Neural progenitor cell (in vitro differentiated cells): ENCODE measurements around the gene STX17.

Source experiments
- EZH2 ChIP-seq: fragments of 200-600 bp; sonication (generic); IDR thresholded peaks from 2 replicates; pipeline ENCODE4 v1.6.1; 2017; ENCODE audit warnings: antibody characterized with exemption, mild to moderate bottlenecking, moderate library complexity
- TF ChIP-seq, protein P1 (sequence below): fragments of 200-600 bp; sonication (generic); IDR thresholded peaks from 2 replicates; pipeline ENCODE4 v1.5.1; 2017; ENCODE audit warnings: antibody characterized with exemption, mild to moderate bottlenecking

DNA sequence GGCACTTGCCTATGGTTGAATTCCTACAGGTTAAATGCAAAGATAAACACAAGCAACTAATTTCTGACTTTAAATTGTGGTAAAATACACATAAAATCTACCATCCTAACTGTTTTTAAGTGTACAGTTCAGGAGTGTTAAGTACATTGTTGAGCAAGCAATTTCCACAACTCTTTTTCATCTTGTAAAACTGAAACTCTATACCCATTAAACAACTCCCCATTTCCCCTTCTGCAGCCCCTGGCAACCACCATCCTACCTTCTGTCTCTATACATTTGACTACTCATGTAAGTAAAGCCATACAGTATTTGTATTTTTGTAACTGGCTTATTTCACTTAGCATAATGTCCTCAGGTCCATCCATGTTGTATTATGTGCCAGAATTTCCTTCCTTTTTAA is 38.5 kb upstream of the STX17 start:
- TF ChIP-seq, protein P1, sequence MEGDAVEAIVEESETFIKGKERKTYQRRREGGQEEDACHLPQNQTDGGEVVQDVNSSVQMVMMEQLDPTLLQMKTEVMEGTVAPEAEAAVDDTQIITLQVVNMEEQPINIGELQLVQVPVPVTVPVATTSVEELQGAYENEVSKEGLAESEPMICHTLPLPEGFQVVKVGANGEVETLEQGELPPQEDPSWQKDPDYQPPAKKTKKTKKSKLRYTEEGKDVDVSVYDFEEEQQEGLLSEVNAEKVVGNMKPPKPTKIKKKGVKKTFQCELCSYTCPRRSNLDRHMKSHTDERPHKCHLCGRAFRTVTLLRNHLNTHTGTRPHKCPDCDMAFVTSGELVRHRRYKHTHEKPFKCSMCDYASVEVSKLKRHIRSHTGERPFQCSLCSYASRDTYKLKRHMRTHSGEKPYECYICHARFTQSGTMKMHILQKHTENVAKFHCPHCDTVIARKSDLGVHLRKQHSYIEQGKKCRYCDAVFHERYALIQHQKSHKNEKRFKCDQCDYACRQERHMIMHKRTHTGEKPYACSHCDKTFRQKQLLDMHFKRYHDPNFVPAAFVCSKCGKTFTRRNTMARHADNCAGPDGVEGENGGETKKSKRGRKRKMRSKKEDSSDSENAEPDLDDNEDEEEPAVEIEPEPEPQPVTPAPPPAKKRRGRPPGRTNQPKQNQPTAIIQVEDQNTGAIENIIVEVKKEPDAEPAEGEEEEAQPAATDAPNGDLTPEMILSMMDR, result no peak
- no peak for TF ChIP-seq EZH2
